NCI-H1436 treated with DMSO at 0.1 percent for 48 hours (cell line): ENCODE results near the gene NPC1.
"Not testable (repeated sequence)": the region's sequence is repeated elsewhere in the genome, so short reads cannot be mapped to it uniquely, and the experiment has no call there.

Source experiments
- DNase-seq: peaks from one replicate; lab custom pipeline; 2025; lab: John Stamatoyannopoulos, UW

Gene NPC1

GRCh38 chr18:23575309-23575651 is 11.0 kb downstream of the NPC1 start:
- DNase-seq: no peak

GRCh38 chr18:23574611-23575308 is 11.5 kb downstream of the NPC1 start:
- DNase-seq: no peak

- DNase-seq: no peak
Observed at GRCh38 chr18:23573626-23574431, 12.5 kb downstream of the NPC1 start.

GRCh38 chr18:23573020-23573419 is 13.3 kb downstream of the NPC1 start:
- no peak for DNase-seq

- DNase-seq: no peak
Observed at GRCh38 chr18:23572570-23572969, 13.7 kb downstream of the NPC1 start.

GRCh38 chr18:23572012-23572411 is 14.3 kb downstream of the NPC1 start:
- DNase-seq: no peak

GRCh38 chr18:23570912-23571504 is 15.3 kb downstream of the NPC1 start:
- DNase-seq: no peak

- no peak for DNase-seq
Observed at GRCh38 chr18:23569299-23570063, 16.8 kb downstream of the NPC1 start.

- no peak for DNase-seq
Observed at GRCh38 chr18:23568281-23569138, 17.8 kb downstream of the NPC1 start.

- DNase-seq: no peak
Observed at GRCh38 chr18:23567671-23568070, 18.6 kb downstream of the NPC1 start.

- no peak for DNase-seq
Observed at GRCh38 chr18:23565916-23566547, 20.3 kb downstream of the NPC1 start.

- no peak for DNase-seq
Observed at GRCh38 chr18:23563377-23564043, 22.8 kb downstream of the NPC1 start.

- DNase-seq: no peak
Observed at GRCh38 chr18:23560186-23560585, 26.1 kb downstream of the NPC1 start.

- not testable (repeated sequence) for DNase-seq
Observed at GRCh38 chr18:23557511-23557910, 28.8 kb downstream of the NPC1 start.

GRCh38 chr18:23556145-23556780 is 30.0 kb downstream of the NPC1 start:
- no peak for DNase-seq

- no peak for DNase-seq
Observed at GRCh38 chr18:23553887-23554286, 32.4 kb downstream of the NPC1 start.

GRCh38 chr18:23552505-23552904 is 33.8 kb downstream of the NPC1 start:
- DNase-seq: no peak

- DNase-seq: no peak
Observed at GRCh38 chr18:23551978-23552377, 34.3 kb downstream of the NPC1 start.

GRCh38 chr18:23550898-23551297 is 35.4 kb downstream of the NPC1 start:
- no peak for DNase-seq

GRCh38 chr18:23548719-23549118 is 37.6 kb downstream of the NPC1 start:
- no peak for DNase-seq
